MM.1S (cell line): ENCODE results near the gene CEP68.

Experiments
- DNase-seq: peaks from one replicate; pipeline ENCODE4 v3.0.0-alpha.2; 2015
- H2AFZ ChIP-seq: fragments of 300-600 bp; sonication (generic); 2 replicates; pipeline ENCODE4 v1.6.0; 2016; ENCODE audit warnings: antibody characterized with exemption, low read length
- H3F3A ChIP-seq: fragments of 300-600 bp; sonication (generic); 2 replicates; pipeline ENCODE4 v1.6.1; 2016; ENCODE audit warnings: mild to moderate bottlenecking, antibody characterized with exemption, low read length, moderate library complexity, mixed read lengths; ENCODE audit not compliant: insufficient read depth
- H3K27ac ChIP-seq: fragments of 300-600 bp; sonication (generic); 2 replicates; pipeline ENCODE4 v1.5.1; 2016; ENCODE audit warnings: mild to moderate bottlenecking, low read length
- H3K27me3 ChIP-seq: fragments of 300-600 bp; sonication (generic); replicated peaks from 2 replicates; pipeline ENCODE4 v1.6.0; 2016; ENCODE audit warnings: low read length; ENCODE audit not compliant: insufficient read depth
- H3K36me3 ChIP-seq: fragments of 300-600 bp; sonication (generic); replicated peaks from 2 replicates; pipeline ENCODE4 v1.6.1; 2016; ENCODE audit warnings: mild to moderate bottlenecking, low read length, mixed read lengths; ENCODE audit not compliant: insufficient read depth
- H3K4me1 ChIP-seq: fragments of 300-600 bp; sonication (generic); 2 replicates; pipeline ENCODE4 v1.6.1; 2016; ENCODE audit warnings: low read length, mixed read lengths
- H3K4me2 ChIP-seq: fragments of 300-600 bp; sonication (generic); 2 replicates; pipeline ENCODE4 v1.6.0; 2016; ENCODE audit warnings: low read depth, low read length
- H3K4me3 ChIP-seq: fragments of 300-600 bp; sonication (generic); 2 replicates; pipeline ENCODE4 v1.5.1; 2016; ENCODE audit warnings: low read length, mixed read lengths
- H3K79me2 ChIP-seq: fragments of 300-600 bp; sonication (generic); 2 replicates; pipeline ENCODE4 v1.6.1; 2016; ENCODE audit warnings: mixed run types, low read length, mixed read lengths
- H3K9ac ChIP-seq: fragments of 300-600 bp; sonication (generic); 2 replicates; pipeline ENCODE4 v1.6.1; 2016; ENCODE audit warnings: low read length, mixed read lengths
- H3K9me2 ChIP-seq: fragments of 300-600 bp; sonication (generic); replicated peaks from 2 replicates; pipeline ENCODE4 v1.6.1; 2016; ENCODE audit warnings: mild to moderate bottlenecking, low read length, mixed read lengths; ENCODE audit not compliant: insufficient read depth
- H3K9me3 ChIP-seq: fragments of 300-600 bp; sonication (generic); replicated peaks from 2 replicates; pipeline ENCODE4 v1.6.1; 2016; ENCODE audit warnings: mild to moderate bottlenecking, low read length, mixed read lengths; ENCODE audit not compliant: insufficient read depth
- H4K20me1 ChIP-seq: fragments of 300-600 bp; sonication (generic); 2 replicates; pipeline ENCODE4 v1.6.1; 2016; ENCODE audit warnings: mild to moderate bottlenecking, low read length, moderate library complexity, mixed read lengths; ENCODE audit not compliant: insufficient read depth
- CTCF ChIP-seq: fragments of 300-600 bp; sonication (generic); IDR thresholded peaks from 2 replicates; pipeline ENCODE4 v1.5.1; 2016; ENCODE audit warnings: antibody characterized with exemption, low read length, mixed read lengths
- EZH2 ChIP-seq: fragments of 300-600 bp; sonication (generic); optimal IDR thresholded peaks from 2 replicates; pipeline ENCODE3; 2017; ENCODE audit warnings: low read depth, mild to moderate bottlenecking, antibody characterized with exemption, low read length, mixed read lengths
- EZH2phosphoT487 ChIP-seq: fragments of 300-600 bp; sonication (generic); IDR thresholded peaks from 2 replicates; pipeline ENCODE4 v1.6.1; 2018; ENCODE audit warnings: antibody characterized with exemption, low read length

CEP68 gene

GRCh38 chr2:65021709-65022108, 34.5 kb upstream of the CEP68 start:
- no peaks in the 10 kb centered on the region for H3K9me3 ChIP-seq
- no peak for DNase-seq
- H2AFZ ChIP-seq: no peak overlapping the region
- no peaks in the 10 kb centered on the region for H3K27me3 ChIP-seq
- H3K4me3 ChIP-seq: no peak overlapping the region
- H3K36me3 ChIP-seq: peaks cover 46% of the 10 kb centered on the region
- H3F3A ChIP-seq: peaks cover 42% of the 10 kb centered on the region
- H3K9ac ChIP-seq: no peak overlapping the region
- H3K4me1 ChIP-seq: peaks cover 7% of the 10 kb centered on the region; the same call in 1 of the 2 replicates
- H4K20me1 ChIP-seq: no peaks in the 10 kb centered on the region
- H3K4me2 ChIP-seq: no peak overlapping the region
- no peak overlapping the region for H3K27ac ChIP-seq
- H3K79me2 ChIP-seq: peaks cover 84% of the 10 kb centered on the region
- TF ChIP-seq EZH2: no peak
- no peak for TF ChIP-seq EZH2phosphoT487
- TF ChIP-seq CTCF: no peak
- H3K9me2 ChIP-seq: no peaks in the 10 kb centered on the region

DNA sequence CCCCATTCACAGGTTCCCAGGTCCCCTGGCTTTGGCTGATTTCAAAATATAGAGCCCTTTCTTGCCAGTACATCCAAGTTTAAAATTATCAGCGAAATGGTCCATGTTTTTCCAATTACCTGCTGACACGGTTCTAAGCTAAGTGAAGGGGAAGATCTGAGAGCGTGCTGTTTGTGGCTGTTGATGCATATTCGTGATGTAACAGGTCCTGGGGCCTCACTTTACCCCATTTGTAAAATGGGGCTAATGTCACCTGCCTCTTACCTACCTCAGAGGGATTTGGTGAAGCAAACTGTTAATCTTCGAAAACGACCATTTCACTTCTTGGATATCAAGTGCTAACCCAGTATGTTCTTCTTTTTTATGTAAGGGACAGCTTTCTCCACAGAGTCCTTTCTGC, 34.0 kb upstream of the CEP68 start:
- H2AFZ ChIP-seq: no peak overlapping the region
- no peak overlapping the region for H3K9ac ChIP-seq
- no peaks in the 10 kb centered on the region for H3K9me2 ChIP-seq
- H3K4me1 ChIP-seq: peaks cover 7% of the 10 kb centered on the region; the same call in 1 of the 2 replicates
- TF ChIP-seq EZH2phosphoT487 (no peak), EZH2 (no peak), CTCF (no peak)
- H3K4me2 ChIP-seq: no peak overlapping the region
- peaks cover 41% of the 10 kb centered on the region for H3F3A ChIP-seq
- no peak overlapping the region for H3K4me3 ChIP-seq
- H3K27me3 ChIP-seq: no peaks in the 10 kb centered on the region
- peaks cover 79% of the 10 kb centered on the region for H3K79me2 ChIP-seq
- no peak overlapping the region for H3K27ac ChIP-seq
- H3K9me3 ChIP-seq: no peaks in the 10 kb centered on the region
- no peak for DNase-seq
- peaks cover 42% of the 10 kb centered on the region for H3K36me3 ChIP-seq
- no peaks in the 10 kb centered on the region for H4K20me1 ChIP-seq

GRCh38 chr2:65023742-65024141, 32.5 kb upstream of the CEP68 start:
- TF ChIP-seq EZH2: no peak
- TF ChIP-seq CTCF: no peak
- no peak for TF ChIP-seq EZH2phosphoT487
- H3K79me2 ChIP-seq: peaks cover 65% of the 10 kb centered on the region
- no peak overlapping the region for H3K9ac ChIP-seq
- no peaks in the 10 kb centered on the region for H3K27me3 ChIP-seq
- H3K4me1 ChIP-seq: peaks cover 19% of the 10 kb centered on the region
- H3K4me3 ChIP-seq: no peak overlapping the region
- H4K20me1 ChIP-seq: no peaks in the 10 kb centered on the region
- H3K9me2 ChIP-seq: no peaks in the 10 kb centered on the region
- peaks cover 49% of the 10 kb centered on the region for H3F3A ChIP-seq
- DNase-seq: no peak
- H2AFZ ChIP-seq: no peak overlapping the region
- no peaks in the 10 kb centered on the region for H3K9me3 ChIP-seq
- H3K27ac ChIP-seq: no peak overlapping the region
- H3K4me2 ChIP-seq: no peak overlapping the region
- peaks cover 30% of the 10 kb centered on the region for H3K36me3 ChIP-seq
